ENCODE data around the gene KRTAP5-5.

GRCh38 chr11:1598816-1599215 is 30.8 kb upstream of the KRTAP5-5 start:
- TF ChIP-seq MAZ (IDR thresholded peaks at IDR 0.05; ENCODE audit: borderline replicate concordance, low read depth, low read length) (no peak), MAZ (CRISPR knock-in tag; IDR thresholded peaks at IDR 0.05; ENCODE audit: low read depth) (no peak), ZHX1 (CRISPR knock-in tag; IDR thresholded peaks at IDR 0.05; ENCODE audit: low read depth) (no peak)
